ENCODE measurements around the gene ETV3L. TPM values are rescaled to one million over a fixed set of nuclear protein-coding genes. Genes with fewer than 3 reads are reported as not detected.

Gene ETV3L
- total RNA-seq, 1 donor from 2014 or later, result not detected

GRCh38 chr1:157091186-157091585 is 8.4 kb downstream of the ETV3L start:
- no peak for DNase-seq (ENCODE audit: low read depth)
- no peak overlapping the region for H3K4me3 ChIP-seq (ENCODE audit: low read depth, low read length)
- TF ChIP-seq CTCF (conservative IDR thresholded peaks at IDR 0.05; ENCODE audit: low read depth, low read length), result no peak

- no peak for DNase-seq (ENCODE audit: low read depth)
Measured at GRCh38 chr1:157090771-157091170, 8.8 kb downstream of the ETV3L start.

GRCh38 chr1:157090196-157090647 is 9.4 kb downstream of the ETV3L start:
- peak; percentile 96 for TF ChIP-seq CTCF (conservative IDR thresholded peaks at IDR 0.05; ENCODE audit: low read depth, low read length)
- DNase-seq (ENCODE audit: low read depth), result no peak
- H3K4me3 ChIP-seq (ENCODE audit: low read depth, low read length), result no peak overlapping the region

More at GRCh38 chr1:157090771-157091170, 8.8 kb downstream of the ETV3L start:
- H3K4me3 ChIP-seq (ENCODE audit: low read depth, low read length), result no peak overlapping the region
- no peak for TF ChIP-seq CTCF (conservative IDR thresholded peaks at IDR 0.05; ENCODE audit: low read depth, low read length)

- no peak for TF ChIP-seq CTCF (conservative IDR thresholded peaks at IDR 0.05; ENCODE audit: low read depth, low read length)
- DNase-seq (ENCODE audit: low read depth), result no peak
- no peak overlapping the region for H3K4me3 ChIP-seq (ENCODE audit: low read depth, low read length)
Measured at GRCh38 chr1:157089789-157090188, 9.8 kb downstream of the ETV3L start.

- TF ChIP-seq CTCF (conservative IDR thresholded peaks at IDR 0.05; ENCODE audit: low read depth, low read length), result no peak
- no peak for DNase-seq (ENCODE audit: low read depth)
- H3K4me3 ChIP-seq (ENCODE audit: low read depth, low read length), result no peak overlapping the region
Measured at GRCh38 chr1:157088607-157089006, 11.0 kb downstream of the ETV3L start.

- TF ChIP-seq CTCF (conservative IDR thresholded peaks at IDR 0.05; ENCODE audit: low read depth, low read length), result no peak
- no peak for DNase-seq (ENCODE audit: low read depth)
- H3K4me3 ChIP-seq (ENCODE audit: low read depth, low read length), result no peak overlapping the region
Measured at GRCh38 chr1:157087030-157087429, 12.6 kb downstream of the ETV3L start.

GRCh38 chr1:157086299-157086698 is 13.3 kb downstream of the ETV3L start:
- H3K4me3 ChIP-seq (ENCODE audit: low read depth, low read length), result no peak overlapping the region
- TF ChIP-seq CTCF (conservative IDR thresholded peaks at IDR 0.05; ENCODE audit: low read depth, low read length), result no peak
- DNase-seq (ENCODE audit: low read depth), result no peak
